Endodermal cell (in vitro differentiated cells): ENCODE measurements around the gene GALNT2. TPM values are rescaled to one million over a fixed set of nuclear protein-coding genes. Genes with fewer than 3 reads are reported as not detected.

ENCODE experiments used
- DNase-seq: peaks from one replicate; pipeline ENCODE4 v3.0.0-alpha.2; 2017
- H3K27ac ChIP-seq: 2 replicates; pipeline ENCODE4 v1.5.1; 2013; ENCODE audit warnings: mild to moderate bottlenecking, low read depth, low read length, moderate library complexity
- H3K27me3 ChIP-seq: 2 replicates; pipeline ENCODE4 v1.6.1; 2013; ENCODE audit warnings: mild to moderate bottlenecking, low read length, moderate library complexity; ENCODE audit not compliant: insufficient read depth, control insufficient read depth, poor library complexity, severe bottlenecking
- H3K36me3 ChIP-seq: 2 replicates; pipeline ENCODE4 v1.7.0; 2013; ENCODE audit warnings: mild to moderate bottlenecking, low read length, moderate library complexity; ENCODE audit not compliant: control insufficient read depth, insufficient read depth
- H3K4me1 ChIP-seq: one replicate; pipeline ENCODE4 v1.7.0; 2013; ENCODE audit warnings: low read length; ENCODE audit not compliant: control insufficient read depth, insufficient read depth
- H3K4me3 ChIP-seq: 2 replicates; pipeline ENCODE4 v1.5.1; 2013; ENCODE audit warnings: mild to moderate bottlenecking, low read length, moderate library complexity
- H3K9ac ChIP-seq: 2 replicates; pipeline ENCODE4 v1.6.1; 2013; ENCODE audit warnings: mild to moderate bottlenecking, low read length, moderate library complexity; ENCODE audit not compliant: poor library complexity, severe bottlenecking; ENCODE audit errors: extremely low read depth
- H3K9me3 ChIP-seq: 2 replicates; pipeline ENCODE4 v1.6.1; 2013; ENCODE audit warnings: mild to moderate bottlenecking, low read length, moderate library complexity; ENCODE audit not compliant: control insufficient read depth
- H3K27ac Mint-ChIP-seq: 2 replicates; pipeline ENCODE4 v1.8.0; 2020; ENCODE audit warnings: mixed read lengths
- H3K27me3 Mint-ChIP-seq: 2 replicates; pipeline ENCODE4 v1.8.0; 2021; ENCODE audit warnings: mild to moderate bottlenecking, mixed read lengths; ENCODE audit not compliant: insufficient read depth
- H3K36me3 Mint-ChIP-seq: 2 replicates; pipeline ENCODE4 v1.8.0; 2020; ENCODE audit warnings: low read depth, mixed read lengths
- H3K4me1 Mint-ChIP-seq: 2 replicates; pipeline ENCODE4 v1.8.0; 2020; ENCODE audit warnings: mixed read lengths
- H3K4me3 Mint-ChIP-seq: 2 replicates; pipeline ENCODE4 v1.8.0; 2020; ENCODE audit warnings: mild to moderate bottlenecking, moderate library complexity, mixed read lengths
- H3K9me3 Mint-ChIP-seq: 2 replicates; pipeline ENCODE4 v1.8.0; 2020; ENCODE audit warnings: mild to moderate bottlenecking, mixed read lengths
- CTCF ChIP-seq: fragments of 200-600 bp; sonication (generic); conservative IDR thresholded peaks from 2 replicates; pipeline ENCODE4 v1.5.0; 2021; ENCODE audit warnings: antibody characterized with exemption, mild to moderate bottlenecking
- WGBS, 2 experiments: methylation state at CpG; one replicate each; pipeline versions ENCODE4 v1.1.5 to v1.1.7; 2013; ENCODE audit warnings: missing lambda C conversion rate in 2 of 2, mixed read lengths in 1 of 2; ENCODE audit not compliant: insufficient coverage in 1 of 2, insufficient read length in 1 of 2; 5-methylcytosine and 5-hydroxymethylcytosine counted together
- total RNA-seq, 2 donors: library from RNA; stranded (reverse); fragmentation: NEBNext Ultra II Directional in 1 of 2; extraction: Animal tissue kit (Norgen Biotek cat#: 25700) in 1 of 2; gene quantifications; 2 replicates in 1 of 2; 3 replicates in 1 of 2; pipeline ENCODE4 v1.2.1, GENCODE V29; 2021

Gene GALNT2
- total RNA-seq, 2 donors from 2014 or later, result 41.6 to 63.5 TPM

DNA sequence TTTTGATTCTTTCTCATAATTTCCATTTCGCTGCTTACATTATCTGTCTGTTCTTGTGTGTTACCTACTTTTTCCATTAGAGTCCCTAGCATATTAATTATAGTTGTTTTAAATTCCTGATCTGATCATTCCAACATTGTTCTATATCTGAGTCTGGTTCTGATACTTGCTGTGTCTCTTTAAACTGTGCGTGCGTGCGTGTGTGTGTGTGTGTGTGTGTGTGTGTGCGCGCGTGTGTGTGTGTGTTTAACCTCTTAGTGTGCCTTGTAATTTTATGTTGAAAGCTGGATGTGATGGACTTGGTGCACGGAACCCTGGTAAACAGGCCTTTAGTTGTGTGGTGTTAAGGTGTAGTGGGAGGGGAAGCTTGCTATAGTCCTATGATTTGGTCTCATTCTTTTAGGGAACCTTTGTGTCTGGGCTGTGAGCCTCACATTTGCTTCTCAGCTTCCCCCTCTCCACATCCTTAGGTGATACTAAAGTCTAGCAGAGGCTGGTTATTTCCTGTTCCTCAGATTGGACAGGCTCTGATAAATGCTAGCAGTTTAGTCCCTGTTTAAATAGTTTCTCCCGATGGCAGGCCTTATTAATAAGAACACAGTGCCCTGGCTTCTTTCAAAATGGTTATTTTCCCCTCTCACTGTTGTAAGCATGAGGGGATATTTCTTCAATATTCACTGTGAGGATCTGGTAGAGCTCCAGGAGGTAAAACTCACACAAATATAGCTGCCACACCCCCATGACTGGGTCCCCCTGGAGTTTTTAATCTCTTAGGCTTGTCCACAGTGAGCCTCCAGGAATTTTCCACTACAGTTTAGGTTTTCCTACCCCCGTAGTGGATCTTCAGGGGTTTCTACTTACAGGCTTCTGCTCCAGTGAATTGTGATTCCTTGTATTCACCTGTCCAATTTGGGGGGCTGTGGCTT lies 118.3 kb downstream of the GALNT2 start:
- WGBS, 2 experiments, result 72 to 78% methylated on average over 2 to 10 of the region's 10 CpGs
- Mint-ChIP-seq H3K36me3 (peaks cover 22% of the 10 kb centered on the region), H3K27ac (peak overlapping the region; percentile 91), H3K4me3 (no peak overlapping the region), H3K4me1 (peaks cover 24% of the 10 kb centered on the region), H3K9me3 (peaks cover 7% of the 10 kb centered on the region), H3K27me3 (peaks cover 15% of the 10 kb centered on the region)
- H3K36me3 ChIP-seq, result no peaks in the 10 kb centered on the region
- H3K27ac ChIP-seq, result no peak overlapping the region
- no peak overlapping the region for H3K4me3 ChIP-seq
- DNase-seq, result no peak
- no peaks in the 10 kb centered on the region for H3K9me3 ChIP-seq
- no peak for TF ChIP-seq CTCF
- peaks cover 9% of the 10 kb centered on the region for H3K4me1 ChIP-seq
- no peaks in the 10 kb centered on the region for H3K27me3 ChIP-seq
- no peak overlapping the region for H3K9ac ChIP-seq

- no peaks in the 10 kb centered on the region for H3K9me3 ChIP-seq
- DNase-seq, result peak; percentile 85
- TF ChIP-seq CTCF, result no peak
- H3K9me3 Mint-ChIP-seq, result peaks cover 7% of the 10 kb centered on the region
- peak overlapping the region; percentile 45 for H3K27ac ChIP-seq
- H3K9ac ChIP-seq, result no peak overlapping the region
- H3K36me3 ChIP-seq, result no peaks in the 10 kb centered on the region
- peak overlapping the region; percentile 91 for H3K27ac Mint-ChIP-seq
- peaks cover 22% of the 10 kb centered on the region for H3K36me3 Mint-ChIP-seq
- no peak overlapping the region for H3K4me3 ChIP-seq
- H3K27me3 Mint-ChIP-seq, result peaks cover 15% of the 10 kb centered on the region
- H3K4me3 Mint-ChIP-seq, result no peak overlapping the region
- 63 to 83% methylated on average over 1 to 9 of the region's 9 CpGs for WGBS, 2 experiments
- peaks cover 24% of the 10 kb centered on the region for H3K4me1 Mint-ChIP-seq
- no peaks in the 10 kb centered on the region for H3K27me3 ChIP-seq
- H3K4me1 ChIP-seq, result peaks cover 9% of the 10 kb centered on the region
Observed at GRCh38 chr1:230186003-230186863, 119.2 kb downstream of the GALNT2 start.

- TF ChIP-seq CTCF, result no peak
- 54 to 82% methylated on average over 1 to 4 of the region's 4 CpGs for WGBS, 2 experiments
- no peak for DNase-seq
- Mint-ChIP-seq H3K36me3 (peaks cover 22% of the 10 kb centered on the region), H3K9me3 (peaks cover 7% of the 10 kb centered on the region), H3K27me3 (peaks cover 15% of the 10 kb centered on the region), H3K4me1 (peaks cover 24% of the 10 kb centered on the region), H3K4me3 (no peak overlapping the region), H3K27ac (peak overlapping the region; percentile 27)
- Histone ChIP-seq H3K4me3 (no peak overlapping the region), H3K9me3 (no peaks in the 10 kb centered on the region), H3K4me1 (peaks cover 9% of the 10 kb centered on the region), H3K36me3 (no peaks in the 10 kb centered on the region), H3K27ac (peak overlapping the region; percentile 45), H3K9ac (no peak overlapping the region), H3K27me3 (no peaks in the 10 kb centered on the region)
Observed at GRCh38 chr1:230186874-230187273, 119.8 kb downstream of the GALNT2 start.
